HG02852 (cell line): ENCODE data around the gene GPR152.

Source experiments
- ATAC-seq: cut with Tn5 transposase; IDR thresholded peaks from one replicate; pipeline ENCODE4 v1.9.1; 2021; ENCODE audit warnings: mild to moderate bottlenecking, moderate library complexity; ENCODE audit not compliant: unreplicated experiment

Gene GPR152

GRCh38 chr11:67452141-67452952, at the start of gene GPR152:
GPR152 (minus strand) TSS chr11:67452729; CDS start chr11:67452724, 5 bp downstream.
- ATAC-seq, result no peak

GRCh38 chr11:67501854-67502253, 49.3 kb upstream of the GPR152 start:
- ATAC-seq, result no peak

- ATAC-seq, result no peak
These were observed 48.5 kb upstream of the GPR152 start for GRCh38 chr11:67500831-67501715.

- no peak for ATAC-seq
These were observed 47.9 kb upstream of the GPR152 start for GRCh38 chr11:67500484-67500821.

GRCh38 chr11:67499808-67500483, 47.4 kb upstream of the GPR152 start:
- no peak for ATAC-seq

- no peak for ATAC-seq
These were observed 46.0 kb upstream of the GPR152 start for GRCh38 chr11:67498544-67498972.

- ATAC-seq, result no peak
These were observed 45.2 kb upstream of the GPR152 start for GRCh38 chr11:67497656-67498291.

- no peak for ATAC-seq
These were observed 43.6 kb upstream of the GPR152 start for GRCh38 chr11:67496113-67496512.

GRCh38 chr11:67495234-67496005, 42.9 kb upstream of the GPR152 start:
- ATAC-seq, result no peak

- no peak for ATAC-seq
These were observed 42.1 kb upstream of the GPR152 start for GRCh38 chr11:67494371-67495233.

- ATAC-seq, result no peak
These were observed 41.2 kb upstream of the GPR152 start for GRCh38 chr11:67493548-67494370.

- ATAC-seq, result no peak
These were observed 40.4 kb upstream of the GPR152 start for GRCh38 chr11:67492801-67493547.

- ATAC-seq, result no peak
These were observed 39.7 kb upstream of the GPR152 start for GRCh38 chr11:67492069-67492727.

GRCh38 chr11:67491276-67492068, 38.9 kb upstream of the GPR152 start:
- ATAC-seq, result no peak

- ATAC-seq, result no peak
These were observed 38.2 kb upstream of the GPR152 start for GRCh38 chr11:67490727-67491065.
